NCI-H1105 (cell line): ENCODE data around the gene ZNF776.
"Not testable (repeated sequence)": the region's sequence is repeated elsewhere in the genome, so short reads cannot be mapped to it uniquely, and the experiment has no call there.

ENCODE experiments used
- DNase-seq: peaks from one replicate; lab custom pipeline; 2025; lab: John Stamatoyannopoulos, UW

The ZNF776 gene

DNA sequence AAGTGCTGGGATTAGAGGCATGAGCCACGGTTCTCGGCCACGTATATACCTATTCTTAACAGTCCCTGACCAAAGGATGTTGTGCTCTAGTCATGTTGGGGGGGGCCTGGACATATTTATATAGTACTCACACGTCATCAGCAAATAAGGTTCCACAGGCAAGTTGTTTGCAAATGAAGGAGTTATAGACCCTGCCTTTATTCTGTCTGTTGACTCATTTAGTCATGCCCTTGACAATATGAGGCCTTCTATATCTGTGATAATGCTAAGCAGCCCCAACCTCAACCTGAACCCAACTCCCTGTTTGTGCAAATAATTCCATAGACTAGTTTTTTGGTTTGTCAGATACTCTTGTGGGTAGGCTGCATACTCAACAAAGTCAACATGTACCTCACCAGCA lies 31.7 kb downstream of the ZNF776 start:
- DNase-seq = no peak

DNA sequence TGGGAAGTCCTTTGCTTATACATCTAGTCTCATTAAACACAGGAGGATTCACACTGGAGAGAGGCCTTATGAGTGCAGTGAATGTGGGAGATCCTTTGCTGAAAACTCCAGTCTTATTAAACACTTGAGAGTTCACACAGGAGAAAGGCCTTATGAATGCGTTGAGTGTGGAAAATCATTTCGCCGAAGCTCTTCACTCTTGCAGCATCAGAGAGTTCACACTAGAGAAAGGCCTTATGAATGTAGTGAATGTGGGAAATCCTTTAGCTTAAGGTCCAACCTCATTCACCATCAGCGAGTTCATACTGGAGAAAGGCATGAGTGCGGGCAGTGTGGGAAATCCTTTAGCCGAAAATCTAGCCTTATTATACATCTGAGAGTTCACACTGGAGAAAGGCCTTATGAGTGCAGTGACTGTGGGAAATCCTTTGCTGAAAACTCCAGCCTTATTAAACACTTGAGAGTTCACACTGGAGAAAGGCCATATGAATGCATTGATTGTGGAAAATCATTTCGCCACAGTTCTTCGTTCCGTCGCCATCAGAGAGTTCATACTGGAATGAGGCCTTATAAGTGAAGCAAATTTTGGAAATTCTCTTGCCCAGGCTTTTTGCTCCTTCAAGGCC lies 32.7 kb downstream of the ZNF776 start:
- DNase-seq = no peak

DNA sequence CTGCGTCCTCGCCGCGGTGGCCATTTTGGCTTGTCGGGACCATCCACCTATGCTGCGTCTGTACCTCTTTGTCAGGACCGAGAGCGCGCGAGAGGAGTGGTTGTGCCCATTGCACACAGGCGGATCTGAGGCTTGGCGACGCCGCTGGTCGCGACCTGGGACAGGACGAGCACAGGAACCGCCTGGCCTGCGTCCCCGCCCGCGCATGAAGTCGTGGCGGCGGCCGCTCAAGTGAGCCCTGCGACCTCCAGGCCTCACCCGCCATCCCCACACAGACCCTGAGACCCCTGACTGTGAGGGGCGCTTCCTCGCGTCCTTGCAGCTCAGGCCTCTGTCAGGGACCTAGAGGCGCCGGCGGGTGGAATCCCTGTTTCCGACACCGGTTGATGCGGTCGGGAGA lies 39.7 kb downstream of the ZNF776 start:
- no peak for DNase-seq

DNA sequence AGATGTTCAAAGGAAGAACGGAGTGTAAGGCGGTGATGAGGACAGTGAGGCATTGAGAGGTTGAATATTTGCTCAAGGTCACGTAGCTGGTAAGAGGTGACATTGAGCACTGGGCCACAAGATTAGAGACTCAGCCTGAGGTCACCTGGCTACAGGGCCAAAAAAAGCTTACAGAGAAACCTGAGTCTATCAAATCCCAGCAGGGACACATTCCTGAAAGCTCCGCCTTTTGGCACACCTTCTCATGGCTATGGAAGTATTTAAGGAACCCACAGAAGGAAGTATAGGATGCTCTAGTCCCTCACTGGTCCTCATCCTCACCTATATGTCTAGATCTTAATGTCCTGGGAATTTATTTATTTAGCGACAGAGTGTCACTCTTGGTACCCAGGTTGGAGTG lies 40.3 kb downstream of the ZNF776 start:
- DNase-seq = no peak

GRCh38 chr19:57788114-57788692 lies 41.6 kb downstream of the ZNF776 start:
- no peak for DNase-seq

- DNase-seq = no peak
Measured at GRCh38 chr19:57789288-57789687, 42.7 kb downstream of the ZNF776 start.

DNA sequence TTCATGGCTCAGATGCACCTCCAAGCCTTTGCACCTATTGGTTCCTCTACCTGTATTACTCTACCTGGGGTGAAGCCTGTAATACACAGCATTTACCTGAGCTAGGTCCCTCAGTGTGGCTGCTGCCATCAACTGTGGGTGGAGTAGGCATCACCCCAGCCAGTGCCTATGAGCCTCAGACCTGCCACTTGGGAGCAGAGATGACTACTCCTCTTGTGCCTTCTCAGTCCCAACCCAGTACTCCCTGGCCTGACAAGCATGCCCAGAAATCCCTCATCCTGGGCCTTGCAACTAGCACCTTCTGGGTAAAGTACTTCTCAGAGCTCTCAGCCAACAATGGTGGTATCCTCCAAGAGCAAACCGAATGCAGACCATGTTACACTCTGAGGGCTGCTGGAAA lies 50.0 kb downstream of the ZNF776 start:
- not testable (repeated sequence) for DNase-seq

GRCh38 chr19:57800696-57801095 lies 54.1 kb downstream of the ZNF776 start:
- DNase-seq = no peak

- DNase-seq = no peak
Measured at GRCh38 chr19:57802269-57802668, 55.7 kb downstream of the ZNF776 start.

GRCh38 chr19:57803265-57803593 lies 56.6 kb downstream of the ZNF776 start:
- no peak for DNase-seq

- peak; percentile 44 for DNase-seq
Measured at GRCh38 chr19:57803594-57804325, 57.1 kb downstream of the ZNF776 start.

GRCh38 chr19:57807541-57807940 lies 60.9 kb downstream of the ZNF776 start:
- DNase-seq = no peak
